Keratinocyte (primary cell): ENCODE data around the gene AIFM2. TPM values are rescaled to one million over a fixed set of nuclear protein-coding genes. Genes with fewer than 3 reads are reported as not detected.

Experiments used
- DNase-seq: peaks from one replicate; pipeline ENCODE4 v3.0.0-alpha.2; 2011; ENCODE audit warnings: low read depth, missing footprints, low spot score
- FAIRE-seq: peaks from 2 replicates; lab custom pipeline; 2011; peaks lifted over from hg19 to GRCh38; lab: Jason Lieb, UNC
- H2AFZ ChIP-seq: 2 replicates; pipeline ENCODE4 v1.6.0; 2012; ENCODE audit warnings: low read length, control low read depth, inconsistent platforms; ENCODE audit not compliant: control insufficient read depth
- H3K27ac ChIP-seq: 2 replicates; pipeline ENCODE4 v1.5.1; 2011; ENCODE audit warnings: low read length; ENCODE audit not compliant: control insufficient read depth, insufficient read depth
- H3K27me3 ChIP-seq: 3 replicates; pipeline ENCODE4 v1.6.0; 2011; ENCODE audit warnings: low read length; ENCODE audit not compliant: control insufficient read depth, insufficient read depth; ENCODE audit errors: extremely low read depth
- H3K36me3 ChIP-seq, 2 experiments: 2 replicates in 1 of 2; 3 replicates in 1 of 2; pipeline ENCODE4 v1.5.1; 2011; ENCODE audit warnings: low read length in 2 of 2, mild to moderate bottlenecking in 1 of 2; ENCODE audit not compliant: control insufficient read depth in 2 of 2, insufficient read depth in 2 of 2; ENCODE audit errors: extremely low read depth in 1 of 2
- H3K4me1 ChIP-seq: 3 replicates; pipeline ENCODE4 v1.5.1; 2011; ENCODE audit warnings: low read length; ENCODE audit not compliant: control insufficient read depth, insufficient read depth; ENCODE audit errors: extremely low read depth
- H3K4me2 ChIP-seq: 3 replicates; pipeline ENCODE4 v1.6.0; 2011; ENCODE audit warnings: low read depth, low read length; ENCODE audit not compliant: control insufficient read depth, insufficient read depth; ENCODE audit errors: extremely low read depth
- H3K4me3 ChIP-seq, 3 experiments: fragments of 200-600 bp in 1 of 3; sonication (generic) in 1 of 3; 2 replicates in 2 of 3; 3 replicates in 1 of 3; pipeline ENCODE4 v1.5.1; 2011 to 2016; ENCODE audit warnings: low read length in 3 of 3, mild to moderate bottlenecking in 3 of 3, control low read depth in 2 of 3, inconsistent platforms in 1 of 3, low read depth in 1 of 3, mixed read lengths in 1 of 3, mixed run types in 1 of 3, moderate library complexity in 1 of 3; ENCODE audit not compliant: control insufficient read depth in 2 of 3, insufficient read depth in 2 of 3; ENCODE audit errors: extremely low read depth in 1 of 3
- H3K79me2 ChIP-seq: 2 replicates; pipeline ENCODE4 v1.6.0; 2012; ENCODE audit warnings: low read length; ENCODE audit not compliant: control insufficient read depth, insufficient read depth
- H3K9ac ChIP-seq: 3 replicates; pipeline ENCODE4 v1.6.0; 2011; ENCODE audit warnings: low read length; ENCODE audit not compliant: control insufficient read depth, insufficient read depth; ENCODE audit errors: extremely low read depth
- H3K9me1 ChIP-seq: 3 replicates; pipeline ENCODE4 v1.6.0; 2011; ENCODE audit warnings: low read length; ENCODE audit not compliant: control insufficient read depth, insufficient read depth; ENCODE audit errors: extremely low read depth
- H3K9me3 ChIP-seq: 2 replicates; pipeline ENCODE4 v1.5.1; 2012; ENCODE audit warnings: low read depth, low read length; ENCODE audit not compliant: control insufficient read depth
- H4K20me1 ChIP-seq: 3 replicates; pipeline ENCODE4 v1.6.0; 2011; ENCODE audit warnings: low read length; ENCODE audit not compliant: control insufficient read depth, insufficient read depth; ENCODE audit errors: extremely low read depth
- CTCF ChIP-seq, 3 experiments: IDR thresholded peaks in 1 of 3; conservative IDR thresholded peaks in 1 of 3; optimal IDR thresholded peaks in 1 of 3; 2 replicates in 2 of 3; 3 replicates in 1 of 3; pipeline versions ENCODE3 to v1.5.1; 2011; ENCODE audit warnings: low read length in 3 of 3, mild to moderate bottlenecking in 3 of 3, moderate library complexity in 2 of 3, control low read depth in 1 of 3, inconsistent platforms in 1 of 3; ENCODE audit not compliant: insufficient read depth in 2 of 3; ENCODE audit errors: extremely low read depth in 1 of 3
- EZH2 ChIP-seq: IDR thresholded peaks from one replicate; pipeline ENCODE4 v1.6.1; 2012; ENCODE audit warnings: inconsistent platforms, mild to moderate bottlenecking, low read length, moderate library complexity
- dilution Hi-C: fragments of 300-500 bp; cut with MboI; formaldehyde crosslinking; loops from one replicate; pipeline ENCODE4 v1.7.0; 2020; ENCODE audit warnings: low sequenced_read_pairs; ENCODE audit not compliant: extremely low pct_ligation_motif_present
- polyA plus RNA-seq, 5 experiments: library from polyadenylated mRNA; depleted of rRNA in 3 of 5; stranded (reverse) in 3 of 5; stranded (forward) in 1 of 5; unstranded in 1 of 5; fragments of >200 nt; gene quantifications; 1 replicate in 1 of 5; 2 replicates in 3 of 5; 3 replicates in 1 of 5; pipeline versions ENCODE4 v1.2.1 to v1.2.3, GENCODE V29; 2011 to 2012; ENCODE audit warnings: missing spikeins in 2 of 5, low read depth in 1 of 5, low replicate concordance in 1 of 5

AIFM2 gene
- polyA plus RNA-seq, 1 donor (not counting 4 experiments of a cell fraction or from before 2014, with no cell fraction given): 1.8 TPM

GRCh38 chr10:70096705-70097420, 35.8 kb downstream of the AIFM2 start:
- no peaks in the 10 kb centered on the region for H3K9me3 ChIP-seq
- H3K9ac ChIP-seq: no peak overlapping the region
- TF ChIP-seq CTCF (optimal IDR thresholded peaks at IDR 0.05 in 1 of 3, IDR thresholded peaks at IDR 0.05 in 1 of 3, conservative IDR thresholded peaks at IDR 0.05 in 1 of 3; ENCODE audit: extremely low read depth in 1 of 3, insufficient read depth in 2 of 3, low read length in 3 of 3) (no peak), EZH2 (no peak)
- H3K4me1 ChIP-seq: no peaks in the 10 kb centered on the region
- DNase-seq: no peak
- H2AFZ ChIP-seq: no peak overlapping the region
- dilution Hi-C loops: no loop called here
- H3K4me3 ChIP-seq: no peak overlapping the region
- H3K27ac ChIP-seq: no peak overlapping the region
- H3K79me2 ChIP-seq: no peaks in the 10 kb centered on the region
- H3K9me1 ChIP-seq: no peaks in the 10 kb centered on the region
- H3K4me2 ChIP-seq: no peak overlapping the region
- peaks cover 4 to 9% of the 10 kb centered on the region in 2 experiments for H3K36me3 ChIP-seq
- H3K27me3 ChIP-seq: no peaks in the 10 kb centered on the region
- no peaks in the 10 kb centered on the region for H4K20me1 ChIP-seq
- FAIRE-seq: no peak

- Histone ChIP-seq H3K27me3 (no peaks in the 10 kb centered on the region), H2AFZ (no peak overlapping the region), H3K79me2 (no peaks in the 10 kb centered on the region), H4K20me1 (no peaks in the 10 kb centered on the region), H3K9me1 (no peaks in the 10 kb centered on the region), H3K4me2 (no peak overlapping the region), H3K27ac (no peak overlapping the region), H3K9me3 (no peaks in the 10 kb centered on the region), H3K9ac (no peak overlapping the region), H3K36me3 (peaks cover 6 to 9% of the 10 kb centered on the region in 2 experiments), H3K4me1 (no peaks in the 10 kb centered on the region), H3K4me3 (no peak overlapping the region)
- FAIRE-seq (no peak), DNase-seq (no peak)
- TF ChIP-seq CTCF (optimal IDR thresholded peaks at IDR 0.05 in 1 of 3, IDR thresholded peaks at IDR 0.05 in 1 of 3, conservative IDR thresholded peaks at IDR 0.05 in 1 of 3; ENCODE audit: extremely low read depth in 1 of 3, insufficient read depth in 2 of 3, low read length in 3 of 3) (no peak), EZH2 (no peak)
- dilution Hi-C loops: no loop called here
These were observed 36.5 kb downstream of the AIFM2 start for GRCh38 chr10:70096016-70096704.
